ENCODE results near the gene ADCYAP1R1. TPM values are rescaled to one million over a fixed set of nuclear protein-coding genes. Genes with fewer than 3 reads are reported as not detected.

The ADCYAP1R1 gene
- total and polyA plus RNA-seq, 2 of the 8 experiments (the other 6 are each of a cell fraction or from before 2014, with no cell fraction given) = 14.4 to 14.6 TPM

DNA sequence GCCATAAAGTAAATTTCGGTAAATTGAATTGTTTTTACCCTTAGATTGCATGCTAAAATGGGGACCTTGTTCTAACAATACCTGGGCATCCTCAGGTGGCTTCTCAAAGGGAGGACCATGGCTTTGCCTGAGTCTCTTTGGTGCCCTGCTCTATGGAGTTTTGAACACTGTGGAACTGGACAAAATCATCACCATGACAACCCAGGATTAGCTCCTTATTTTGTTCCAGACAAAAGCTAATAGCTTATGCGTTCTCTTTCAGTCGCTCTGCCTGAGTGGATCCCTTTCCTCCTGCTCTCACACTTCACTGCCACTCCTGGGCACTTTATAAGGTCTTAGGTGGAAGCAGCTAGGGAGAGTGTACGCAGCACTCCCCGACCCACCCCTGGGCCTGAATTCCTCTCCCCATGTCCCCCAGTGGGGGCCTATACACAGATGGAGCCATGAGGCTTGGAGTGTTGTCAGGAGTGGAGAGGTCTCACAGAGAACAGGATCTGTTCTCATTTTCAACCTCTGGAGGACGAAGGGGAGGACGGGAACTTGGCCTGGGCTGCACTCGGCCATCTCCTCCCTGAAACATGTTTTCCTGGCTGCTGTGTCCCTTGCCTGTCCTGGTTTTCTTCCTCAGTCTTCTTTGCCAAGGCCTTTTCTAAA lies 19.0 kb downstream of the ADCYAP1R1 start:
- Histone ChIP-seq H3K4me1 (replicated peaks in 1 of 4; ENCODE audit: control insufficient read depth in 3 of 4, insufficient read depth in 4 of 4, low read length in 3 of 4) (no peaks in the 10 kb centered on the region; a peak in 1 of 7 replicates), H3K27me3 (replicated peaks in 1 of 4; ENCODE audit: control insufficient read depth in 3 of 4, extremely low read depth in 1 of 4, insufficient read depth in 3 of 4, low read length in 3 of 4) (no peaks in the 10 kb centered on the region), H4K8ac (ENCODE audit: extremely low read depth, insufficient read depth, low read length) (no peak overlapping the region), H3K9me3 (ENCODE audit: insufficient read depth in 2 of 2, low read depth in 1 of 2, low read length in 1 of 2) (0 out of 4 replicates have a peak, but pooled peaks cover 0 to 2% of the 10 kb centered on the region in 2 experiments), H3K4ac (replicated peaks; ENCODE audit: insufficient read length, low read depth, low read length) (no peak overlapping the region), H2AK5ac (ENCODE audit: low read depth, low read length) (no peak overlapping the region), H2AFZ (ENCODE audit: low read length) (no peak overlapping the region), H4K91ac (replicated peaks; ENCODE audit: insufficient read length, low read length) (no peak overlapping the region), H3K18ac (ENCODE audit: extremely low read depth, low read length) (no peak overlapping the region), H3K4me3 (ENCODE audit: extremely low read depth in 1 of 4, insufficient read depth in 2 of 4, low read depth in 3 of 4, low read length in 4 of 4) (no peak overlapping the region), H2BK15ac (ENCODE audit: low read length) (no peak overlapping the region), H3K27ac (ENCODE audit: low read depth, low read length) (no peak overlapping the region), H3K23ac (ENCODE audit: insufficient read length) (no peak overlapping the region), H3K9ac (replicated peaks in 1 of 4; ENCODE audit: extremely low read depth in 1 of 4, low read depth in 3 of 4, low read length in 3 of 4) (no peak overlapping the region), H3K79me1 (ENCODE audit: low read depth, low read length) (no peaks in the 10 kb centered on the region; the same call in 1 of the 2 replicates), H4K20me1 (replicated peaks in 1 of 2; ENCODE audit: control insufficient read depth in 1 of 2, insufficient read depth in 2 of 2, low read length in 2 of 2) (no peaks in the 10 kb centered on the region), H3K23me2 (ENCODE audit: low read depth, low read length) (no peaks in the 10 kb centered on the region), H2BK12ac (ENCODE audit: low read depth, low read length) (no peak overlapping the region), H2BK20ac (ENCODE audit: low read length) (no peak overlapping the region), H4K5ac (ENCODE audit: insufficient read length, low read depth, low read length) (no peak overlapping the region), H3K36me3 (ENCODE audit: control insufficient read depth in 2 of 4, insufficient read depth in 4 of 4, low read length in 3 of 4) (no peaks in the 10 kb centered on the region), H3K4me2 (ENCODE audit: insufficient read depth in 1 of 2, low read depth in 2 of 2, low read length in 2 of 2) (no peak overlapping the region), H2BK5ac (ENCODE audit: low read depth, low read length) (no peak overlapping the region), H3K56ac (replicated peaks; ENCODE audit: insufficient read length, low read depth, low read length) (no peak overlapping the region), H3K79me2 (ENCODE audit: control insufficient read depth in 1 of 2, insufficient read depth in 2 of 2, low read length in 2 of 2) (no peaks in the 10 kb centered on the region), H2BK120ac (replicated peaks; ENCODE audit: low read depth, low read length) (no peak overlapping the region), H3K14ac (ENCODE audit: insufficient read length) (no peak overlapping the region)
- 89% methylated on average over 7 of the region's 8 CpGs; no CpG with 5 or more reads in 1 of the 2 experiments for WGBS, 2 experiments (ENCODE audit: extremely low coverage in 1 of 2, insufficient coverage in 1 of 2, insufficient read length in 1 of 2, insufficient replicate concordance in 2 of 2, low coverage in 1 of 2, low lambda C conversion rate in 2 of 2, missing lambda C conversion rate in 1 of 2)
- FAIRE-seq (no peak), DNase-seq (ENCODE audit: low read depth in 1 of 2, low spot score in 2 of 2) (no peak)
- TF ChIP-seq RNF2 (IDR thresholded peaks at IDR 0.05; ENCODE audit: borderline replicate concordance, low read depth, low read length, missing control alignments, poor library complexity, severe bottlenecking) = no peak
- POLR2A ChIA-PET (ENCODE audit: partially characterized antibody) = no interaction called here
- CTCF ChIA-PET (ENCODE audit: partially characterized antibody) = interaction anchor here (0.7 to 36.4 kb wide), 5 partner anchors 17 to 712 kb away, joined by 3 to 880 read pairs (median 4); partner anchors contain the start of gene ADCYAP1R1
